Activated CD8-positive, alpha-beta memory T cell treated with anti-CD3 and anti-CD28 coated beads, Interleukin-2, amount 50 U/mL, for 24 hours (primary cell): ENCODE measurements around the gene APOBEC4.

Source experiments
- DNase-seq: peaks from one replicate; pipeline ENCODE4 v3.0.0-alpha.2; 2020; ENCODE audit errors: extremely low read depth

Gene APOBEC4

GRCh38 chr1:183602510-183602909 is 50.6 kb downstream of the APOBEC4 start:
- DNase-seq = no peak

- no peak for DNase-seq
Measured at GRCh38 chr1:183600634-183601033, 52.5 kb downstream of the APOBEC4 start.

- no peak for DNase-seq
Measured at GRCh38 chr1:183600136-183600535, 53.0 kb downstream of the APOBEC4 start.

- no peak for DNase-seq
Measured at GRCh38 chr1:183598386-183598785, 54.7 kb downstream of the APOBEC4 start.

GRCh38 chr1:183597656-183598347 is 55.3 kb downstream of the APOBEC4 start:
- no peak for DNase-seq

GRCh38 chr1:183596500-183596899 is 56.6 kb downstream of the APOBEC4 start:
- DNase-seq = no peak
